ENCODE results near the gene HACD2.

Gene HACD2

GRCh38 chr3:123511084-123511483 is 73.8 kb downstream of the HACD2 start:
- H4K20me1 ChIP-seq (ENCODE audit: insufficient read depth, low read length), result no peaks in the 10 kb centered on the region
- no peaks in the 10 kb centered on the region for H3K36me3 ChIP-seq (replicated peaks; ENCODE audit: insufficient read depth, low read length)
- H3K27ac ChIP-seq (ENCODE audit: low read length), result no peak overlapping the region
- H3K9ac ChIP-seq (ENCODE audit: low read length), result no peak overlapping the region
- no peaks in the 10 kb centered on the region for H3K79me2 ChIP-seq (ENCODE audit: low read length)
- TF ChIP-seq EZH2phosphoT487 (IDR thresholded peaks at IDR 0.05; ENCODE audit: low read length), result no peak
- no peak for TF ChIP-seq CTCF (IDR thresholded peaks at IDR 0.05; ENCODE audit: low read length)
- TF ChIP-seq EZH2 (optimal IDR thresholded peaks at IDR 0.05; ENCODE audit: low read depth, low read length), result no peak
- H3K9me3 ChIP-seq (replicated peaks; ENCODE audit: insufficient read depth, low read length), result no peaks in the 10 kb centered on the region
- H2AFZ ChIP-seq (ENCODE audit: low read length), result no peak overlapping the region
- no peaks in the 10 kb centered on the region for H3K4me1 ChIP-seq (ENCODE audit: low read length)
- no peak for DNase-seq
- no peak overlapping the region for H3K4me3 ChIP-seq (ENCODE audit: low read length)
- H3K9me2 ChIP-seq (replicated peaks; ENCODE audit: insufficient read depth, low read length), result no peaks in the 10 kb centered on the region
- H3F3A ChIP-seq (ENCODE audit: insufficient read depth, low read length), result no peaks in the 10 kb centered on the region
- H3K27me3 ChIP-seq (replicated peaks; ENCODE audit: insufficient read depth, low read length), result no peaks in the 10 kb centered on the region
- H3K4me2 ChIP-seq (ENCODE audit: low read depth, low read length), result no peak overlapping the region

- no peaks in the 10 kb centered on the region for H3K9me2 ChIP-seq (replicated peaks; ENCODE audit: insufficient read depth, low read length)
- no peak overlapping the region for H3K27ac ChIP-seq (ENCODE audit: low read length)
- TF ChIP-seq CTCF (IDR thresholded peaks at IDR 0.05; ENCODE audit: low read length) (no peak), EZH2 (optimal IDR thresholded peaks at IDR 0.05; ENCODE audit: low read depth, low read length) (no peak), EZH2phosphoT487 (IDR thresholded peaks at IDR 0.05; ENCODE audit: low read length) (no peak)
- no peaks in the 10 kb centered on the region for H4K20me1 ChIP-seq (ENCODE audit: insufficient read depth, low read length)
- H3K4me2 ChIP-seq (ENCODE audit: low read depth, low read length), result no peak overlapping the region
- H3K79me2 ChIP-seq (ENCODE audit: low read length), result no peaks in the 10 kb centered on the region
- no peaks in the 10 kb centered on the region for H3K27me3 ChIP-seq (replicated peaks; ENCODE audit: insufficient read depth, low read length)
- no peaks in the 10 kb centered on the region for H3K4me1 ChIP-seq (ENCODE audit: low read length)
- no peaks in the 10 kb centered on the region for H3K36me3 ChIP-seq (replicated peaks; ENCODE audit: insufficient read depth, low read length)
- no peaks in the 10 kb centered on the region for H3F3A ChIP-seq (ENCODE audit: insufficient read depth, low read length)
- H3K4me3 ChIP-seq (ENCODE audit: low read length), result no peak overlapping the region
- no peak overlapping the region for H2AFZ ChIP-seq (ENCODE audit: low read length)
- DNase-seq, result no peak
- no peak overlapping the region for H3K9ac ChIP-seq (ENCODE audit: low read length)
- H3K9me3 ChIP-seq (replicated peaks; ENCODE audit: insufficient read depth, low read length), result no peaks in the 10 kb centered on the region
Observed at GRCh38 chr3:123508178-123508577, 76.7 kb downstream of the HACD2 start.

- Histone ChIP-seq H3K27me3 (replicated peaks; ENCODE audit: insufficient read depth, low read length) (no peaks in the 10 kb centered on the region), H3K36me3 (replicated peaks; ENCODE audit: insufficient read depth, low read length) (no peaks in the 10 kb centered on the region), H2AFZ (ENCODE audit: low read length) (no peak overlapping the region), H4K20me1 (ENCODE audit: insufficient read depth, low read length) (no peaks in the 10 kb centered on the region), H3K9me2 (replicated peaks; ENCODE audit: insufficient read depth, low read length) (no peaks in the 10 kb centered on the region), H3K4me1 (ENCODE audit: low read length) (no peaks in the 10 kb centered on the region), H3F3A (ENCODE audit: insufficient read depth, low read length) (no peaks in the 10 kb centered on the region), H3K4me2 (ENCODE audit: low read depth, low read length) (no peak overlapping the region), H3K79me2 (ENCODE audit: low read length) (no peaks in the 10 kb centered on the region), H3K9me3 (replicated peaks; ENCODE audit: insufficient read depth, low read length) (no peaks in the 10 kb centered on the region), H3K27ac (ENCODE audit: low read length) (no peak overlapping the region), H3K9ac (ENCODE audit: low read length) (no peak overlapping the region), H3K4me3 (ENCODE audit: low read length) (no peak overlapping the region)
- TF ChIP-seq EZH2phosphoT487 (IDR thresholded peaks at IDR 0.05; ENCODE audit: low read length) (no peak), CTCF (IDR thresholded peaks at IDR 0.05; ENCODE audit: low read length) (no peak)
- DNase-seq, result no peak
Observed at GRCh38 chr3:123505820-123506219, 79.0 kb downstream of the HACD2 start.
